Tibial nerve (tissue), 4 donors: ENCODE data around the gene RICTOR.

Experiments used
- CTCF ChIP-seq, 5 experiments: fragments of 200-600 bp in 3 of 5; fragments of 450-650 bp in 2 of 5; sonication (generic) in 3 of 5; IDR thresholded peaks; one replicate each; pipeline ENCODE4 v1.5.1; 2016 to 2019; ENCODE audit warnings: antibody characterized with exemption in 5 of 5, mild to moderate bottlenecking in 3 of 5, moderate library complexity in 2 of 5
- EP300 ChIP-seq, 2 donors: sonication (generic); formaldehyde crosslinking; IDR thresholded peaks; one replicate each; pipeline ENCODE4 v1.6.1; 2017; ENCODE audit warnings: antibody characterized with exemption in 2 of 2, mild to moderate bottlenecking in 1 of 2
- POLR2A ChIP-seq, 2 donors: fragments of 450-650 bp; IDR thresholded peaks; one replicate each; pipeline ENCODE4 v1.6.1; 2017; ENCODE audit warnings: antibody characterized with exemption in 2 of 2, mild to moderate bottlenecking in 2 of 2, moderate library complexity in 2 of 2

DNA sequence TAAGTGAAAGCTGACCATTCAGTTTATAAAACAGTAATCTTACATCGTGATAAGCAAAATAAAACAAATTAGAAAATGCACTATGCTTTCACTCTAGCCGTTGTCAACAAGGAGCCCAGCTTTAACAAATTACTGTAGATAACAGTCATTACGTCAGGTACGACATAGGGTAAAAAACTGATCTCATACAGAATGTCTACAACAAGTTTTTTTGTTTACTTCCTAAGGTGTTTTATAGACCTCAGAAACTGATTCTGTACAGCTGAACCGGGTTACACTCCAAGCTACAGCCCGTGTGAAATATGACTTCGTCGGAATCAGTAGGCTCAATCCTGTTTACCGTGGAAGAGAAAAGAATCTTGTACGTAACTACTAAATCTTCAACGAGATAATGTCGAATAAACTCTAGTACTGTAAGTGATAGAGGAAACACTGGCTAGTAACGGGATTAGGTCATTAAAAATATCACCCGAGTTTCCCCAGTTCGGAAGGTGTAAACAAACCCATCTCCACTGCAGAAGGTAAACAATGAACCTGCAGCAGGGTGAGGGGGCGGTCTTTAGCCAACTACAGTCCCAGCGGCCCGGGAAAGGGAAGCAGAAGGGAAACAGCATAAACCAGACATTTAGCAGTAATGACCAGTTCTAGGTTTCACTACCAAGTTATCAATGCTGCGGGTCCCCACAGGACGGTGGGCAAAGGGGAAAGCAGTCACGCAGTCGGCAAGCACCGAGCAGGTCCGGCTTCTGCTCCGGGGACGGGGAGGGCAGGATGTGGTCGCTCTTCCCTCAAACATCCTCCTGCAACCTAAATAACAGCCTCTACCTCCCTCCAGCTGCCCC is 1.1 kb downstream of the RICTOR start:
- TF ChIP-seq CTCF (IDR thresholded peaks at IDR 0.05) (no peak), POLR2A (IDR thresholded peaks at IDR 0.05) (no peak), EP300 (IDR thresholded peaks at IDR 0.05) (no peak)
